ENCODE results near the gene DTNA.

Gene DTNA

GRCh38 chr18:34767601-34768027 is 57.5 kb downstream of the DTNA start:
- no peak for DNase-seq (ENCODE audit: low read depth)
- no peak for TF ChIP-seq CTCF (IDR thresholded peaks at IDR 0.05; ENCODE audit: low read depth, low read length, missing control alignments)
- H3K4me3 ChIP-seq (ENCODE audit: low read depth, low read length) = no peak overlapping the region

GRCh38 chr18:34771958-34772357 is 61.9 kb downstream of the DTNA start:
- H3K4me3 ChIP-seq (ENCODE audit: low read depth, low read length) = no peak overlapping the region
- no peak for TF ChIP-seq CTCF (IDR thresholded peaks at IDR 0.05; ENCODE audit: low read depth, low read length, missing control alignments)

GRCh38 chr18:34772887-34773286 is 62.8 kb downstream of the DTNA start:
- no peak overlapping the region for H3K4me3 ChIP-seq (ENCODE audit: low read depth, low read length)
- TF ChIP-seq CTCF (IDR thresholded peaks at IDR 0.05; ENCODE audit: low read depth, low read length, missing control alignments) = no peak
- no peak for DNase-seq (ENCODE audit: low read depth)

More at GRCh38 chr18:34771958-34772357, 61.9 kb downstream of the DTNA start:
- DNase-seq (ENCODE audit: low read depth) = no peak

GRCh38 chr18:34773378-34773777 is 63.3 kb downstream of the DTNA start:
- TF ChIP-seq CTCF (IDR thresholded peaks at IDR 0.05; ENCODE audit: low read depth, low read length, missing control alignments) = no peak
- no peak for DNase-seq (ENCODE audit: low read depth)
- H3K4me3 ChIP-seq (ENCODE audit: low read depth, low read length) = no peak overlapping the region

- TF ChIP-seq CTCF (IDR thresholded peaks at IDR 0.05; ENCODE audit: low read depth, low read length, missing control alignments) = no peak
- H3K4me3 ChIP-seq (ENCODE audit: low read depth, low read length) = no peak overlapping the region
These were observed 64.1 kb downstream of the DTNA start for GRCh38 chr18:34773961-34774766.

GRCh38 chr18:34775461-34775860 is 65.4 kb downstream of the DTNA start:
- no peak for DNase-seq (ENCODE audit: low read depth)

More at GRCh38 chr18:34773961-34774766, 64.1 kb downstream of the DTNA start:
- no peak for DNase-seq (ENCODE audit: low read depth)

More at GRCh38 chr18:34775461-34775860, 65.4 kb downstream of the DTNA start:
- H3K4me3 ChIP-seq (ENCODE audit: low read depth, low read length) = no peak overlapping the region
- TF ChIP-seq CTCF (IDR thresholded peaks at IDR 0.05; ENCODE audit: low read depth, low read length, missing control alignments) = no peak

Measured in GM12864 (cell line).